ENCODE data around the gene NSUN7. TPM values are rescaled to one million over a fixed set of nuclear protein-coding genes. Genes with fewer than 3 reads are reported as not detected.

Gene NSUN7
- total RNA-seq, 1 experiment from 2014 or later: 0.90 TPM

GRCh38 chr4:40843696-40844095, 93.9 kb downstream of the NSUN7 start:
- no peak overlapping the region for H3K27ac ChIP-seq (ENCODE audit: low read depth, low read length, poor library complexity, severe bottlenecking)
- no peak for TF ChIP-seq EZH2 (IDR thresholded peaks at IDR 0.05; ENCODE audit: borderline replicate concordance, low read depth, low read length, poor library complexity, severe bottlenecking)
- TF ChIP-seq CTCF (conservative IDR thresholded peaks at IDR 0.05; ENCODE audit: low read depth, low read length): peak; percentile 54
- H3K36me3 ChIP-seq (ENCODE audit: insufficient read depth, low read length, poor library complexity, severe bottlenecking): no peaks in the 10 kb centered on the region
- no peak overlapping the region for H3K4me3 ChIP-seq (ENCODE audit: low read depth, low read length, poor library complexity, severe bottlenecking)
- no peaks in the 10 kb centered on the region for H3K9me3 ChIP-seq (ENCODE audit: low read depth, low read length, poor library complexity, severe bottlenecking)
- DNase-seq (ENCODE audit: low spot score): peak; percentile 35
- BruUV-seq (replicated peaks): no TSS peak
- no peaks in the 10 kb centered on the region for H3K4me1 ChIP-seq (ENCODE audit: insufficient read depth, low read length, poor library complexity, severe bottlenecking)
- no peaks in the 10 kb centered on the region for H3K27me3 ChIP-seq (replicated peaks; ENCODE audit: insufficient read depth, low read depth, low read length, poor library complexity)
- CTCF ChIA-PET: interaction anchor here (0.5 kb wide), 1 partner anchor 176 kb away, joined by 3 read pairs; no protein-coding TSS in a partner anchor
- POLR2A ChIA-PET (ENCODE audit: low non-redundant PET): interaction anchor here (0.6 kb wide), 1 partner anchor 1446 kb away, joined by 10 read pairs; no protein-coding TSS in a partner anchor
- intact Hi-C loops (cut with micrococcal nuclease; ENCODE audit: unreplicated experiment): loop anchor here (5.0 kb wide), 1 partner anchor 106 kb away; no protein-coding TSS in a partner anchor

- Histone ChIP-seq H3K4me3 (ENCODE audit: low read depth, low read length, poor library complexity, severe bottlenecking) (no peak overlapping the region), H3K27ac (ENCODE audit: low read depth, low read length, poor library complexity, severe bottlenecking) (no peak overlapping the region), H3K9me3 (ENCODE audit: low read depth, low read length, poor library complexity, severe bottlenecking) (no peaks in the 10 kb centered on the region), H3K27me3 (replicated peaks; ENCODE audit: insufficient read depth, low read depth, low read length, poor library complexity) (no peaks in the 10 kb centered on the region), H3K4me1 (ENCODE audit: insufficient read depth, low read length, poor library complexity, severe bottlenecking) (no peaks in the 10 kb centered on the region), H3K36me3 (ENCODE audit: insufficient read depth, low read length, poor library complexity, severe bottlenecking) (no peaks in the 10 kb centered on the region)
- CTCF ChIA-PET: no interaction called here
- DNase-seq (ENCODE audit: low spot score): no peak
- intact Hi-C loops (cut with micrococcal nuclease; ENCODE audit: unreplicated experiment): loop anchor here (5.0 kb wide), 1 partner anchor 107 kb away; no protein-coding TSS in a partner anchor
- TF ChIP-seq EZH2 (IDR thresholded peaks at IDR 0.05; ENCODE audit: borderline replicate concordance, low read depth, low read length, poor library complexity, severe bottlenecking): no peak
- BruUV-seq (replicated peaks): no TSS peak
- POLR2A ChIA-PET (ENCODE audit: low non-redundant PET): interaction anchor here (0.6 kb wide), 1 partner anchor 1446 kb away, joined by 10 read pairs; no protein-coding TSS in a partner anchor
Measured at GRCh38 chr4:40844261-40844660, 94.5 kb downstream of the NSUN7 start.

- no TSS peak for BruUV-seq (replicated peaks)
- Histone ChIP-seq H3K4me1 (ENCODE audit: insufficient read depth, low read length, poor library complexity, severe bottlenecking) (no peaks in the 10 kb centered on the region), H3K36me3 (ENCODE audit: insufficient read depth, low read length, poor library complexity, severe bottlenecking) (no peaks in the 10 kb centered on the region), H3K4me3 (ENCODE audit: low read depth, low read length, poor library complexity, severe bottlenecking) (no peak overlapping the region), H3K27ac (ENCODE audit: low read depth, low read length, poor library complexity, severe bottlenecking) (no peak overlapping the region), H3K27me3 (replicated peaks; ENCODE audit: insufficient read depth, low read depth, low read length, poor library complexity) (no peaks in the 10 kb centered on the region), H3K9me3 (ENCODE audit: low read depth, low read length, poor library complexity, severe bottlenecking) (no peaks in the 10 kb centered on the region)
- POLR2A ChIA-PET (ENCODE audit: low non-redundant PET): no interaction called here
- CTCF ChIA-PET: no interaction called here
- no peak for DNase-seq (ENCODE audit: low spot score)
- intact Hi-C loops (cut with micrococcal nuclease; ENCODE audit: unreplicated experiment): no loop called here
- TF ChIP-seq CTCF (conservative IDR thresholded peaks at IDR 0.05; ENCODE audit: low read depth, low read length): no peak
- no peak for TF ChIP-seq EZH2 (IDR thresholded peaks at IDR 0.05; ENCODE audit: borderline replicate concordance, low read depth, low read length, poor library complexity, severe bottlenecking)
Measured at GRCh38 chr4:40845154-40845835, 95.5 kb downstream of the NSUN7 start.
